Type B pancreatic cell (in vitro differentiated cells): ENCODE measurements around the gene MYCBP2. TPM values are rescaled to one million over a fixed set of nuclear protein-coding genes. Genes with fewer than 3 reads are reported as not detected.

Source experiments
- DNase-seq: peaks from one replicate; pipeline ENCODE4 v3.0.0; 2021; ENCODE audit warnings: mixed read lengths; ENCODE audit not compliant: unreplicated experiment; ENCODE audit errors: extremely low spot score
- H3K27ac Mint-ChIP-seq: 2 replicates; pipeline ENCODE4 v1.8.0; 2021; ENCODE audit warnings: mild to moderate bottlenecking, mixed read lengths
- H3K27me3 Mint-ChIP-seq: 2 replicates; pipeline ENCODE4 v1.8.0; 2021; ENCODE audit warnings: mixed read lengths
- H3K36me3 Mint-ChIP-seq: 2 replicates; pipeline ENCODE4 v1.8.0; 2021; ENCODE audit warnings: mixed read lengths
- H3K4me1 Mint-ChIP-seq: one replicate; pipeline ENCODE4 v1.8.0; 2021; ENCODE audit warnings: mixed read lengths; ENCODE audit not compliant: unreplicated experiment
- H3K4me3 Mint-ChIP-seq: 2 replicates; pipeline ENCODE4 v1.8.0; 2021; ENCODE audit warnings: mild to moderate bottlenecking, mixed read lengths
- H3K9me3 Mint-ChIP-seq: 2 replicates; pipeline ENCODE4 v1.8.0; 2021; ENCODE audit warnings: mixed read lengths
- CTCF ChIP-seq: fragments of 200-600 bp; sonication (generic); conservative IDR thresholded peaks from 2 replicates; pipeline ENCODE4 v1.5.0; 2021; ENCODE audit warnings: antibody characterized with exemption, mild to moderate bottlenecking
- total RNA-seq: library from RNA; stranded (reverse); gene quantifications from 2 replicates; pipeline ENCODE4 v1.2.1, GENCODE V29; 2021; ENCODE audit warnings: low replicate concordance

The MYCBP2 gene
- total RNA-seq, 1 donor from 2014 or later: 71.7 TPM

GRCh38 chr13:77026255-77026860, 300.5 kb downstream of the MYCBP2 start:
- H3K4me1 Mint-ChIP-seq: peaks cover 49% of the 10 kb centered on the region
- H3K27me3 Mint-ChIP-seq: peaks cover 2% of the 10 kb centered on the region
- TF ChIP-seq CTCF: no peak
- peaks cover 7% of the 10 kb centered on the region for H3K36me3 Mint-ChIP-seq
- H3K9me3 Mint-ChIP-seq: no peaks in the 10 kb centered on the region
- H3K4me3 Mint-ChIP-seq: peak overlapping the region; percentile 98
- peak overlapping the region; percentile 96 for H3K27ac Mint-ChIP-seq
- peak; percentile 77 for DNase-seq

- TF ChIP-seq CTCF: no peak
- DNase-seq: no peak
- Mint-ChIP-seq H3K36me3 (peaks cover 13% of the 10 kb centered on the region), H3K9me3 (no peaks in the 10 kb centered on the region), H3K4me1 (peaks cover 44% of the 10 kb centered on the region), H3K27me3 (peaks cover 2% of the 10 kb centered on the region), H3K4me3 (peak overlapping the region; percentile 35), H3K27ac (no peak overlapping the region)
Observed at GRCh38 chr13:77022341-77022740, 304.6 kb downstream of the MYCBP2 start.

GRCh38 chr13:77019756-77020155, 307.1 kb downstream of the MYCBP2 start:
- Mint-ChIP-seq H3K36me3 (peaks cover 27% of the 10 kb centered on the region), H3K4me1 (peaks cover 28% of the 10 kb centered on the region)

GRCh38 chr13:77016888-77017623, 309.8 kb downstream of the MYCBP2 start:
- DNase-seq: no peak
- Mint-ChIP-seq H3K36me3 (peaks cover 47% of the 10 kb centered on the region), H3K27ac (no peak overlapping the region), H3K4me3 (no peak overlapping the region), H3K4me1 (peaks cover 4% of the 10 kb centered on the region), H3K27me3 (no peaks in the 10 kb centered on the region), H3K9me3 (no peaks in the 10 kb centered on the region)
- no peak for TF ChIP-seq CTCF

More at GRCh38 chr13:77019756-77020155, 307.1 kb downstream of the MYCBP2 start:
- no peaks in the 10 kb centered on the region for H3K27me3 Mint-ChIP-seq
- no peak overlapping the region for H3K4me3 Mint-ChIP-seq
- no peak overlapping the region for H3K27ac Mint-ChIP-seq
- no peak for DNase-seq
- no peaks in the 10 kb centered on the region for H3K9me3 Mint-ChIP-seq
- TF ChIP-seq CTCF: no peak

GRCh38 chr13:77016251-77016812, 310.6 kb downstream of the MYCBP2 start:
- TF ChIP-seq CTCF: no peak
- H3K4me3 Mint-ChIP-seq: no peak overlapping the region
- no peaks in the 10 kb centered on the region for H3K9me3 Mint-ChIP-seq

More at GRCh38 chr13:77016251-77016812, 310.6 kb downstream of the MYCBP2 start:
- Mint-ChIP-seq H3K36me3 (peaks cover 44% of the 10 kb centered on the region), H3K4me1 (peaks cover 4% of the 10 kb centered on the region), H3K27ac (no peak overlapping the region), H3K27me3 (no peaks in the 10 kb centered on the region)
- no peak for DNase-seq
